Hepatocyte (in vitro differentiated cells): ENCODE measurements around the gene SFMBT2.

Experiments used
- EZH2phosphoT487 ChIP-seq: fragments of 200-600 bp; sonication (generic); IDR thresholded peaks from one replicate; pipeline ENCODE4 v1.6.1; 2018; ENCODE audit warnings: antibody characterized with exemption, mild to moderate bottlenecking, low read depth, moderate library complexity; ENCODE audit not compliant: unreplicated experiment, severe bottlenecking
- TF ChIP-seq, protein P1 (sequence below): fragments of 200-600 bp; sonication (generic); IDR thresholded peaks from 2 replicates; pipeline ENCODE4 v1.5.1; 2016; ENCODE audit warnings: antibody characterized with exemption, mild to moderate bottlenecking; ENCODE audit not compliant: poor library complexity

DNA sequence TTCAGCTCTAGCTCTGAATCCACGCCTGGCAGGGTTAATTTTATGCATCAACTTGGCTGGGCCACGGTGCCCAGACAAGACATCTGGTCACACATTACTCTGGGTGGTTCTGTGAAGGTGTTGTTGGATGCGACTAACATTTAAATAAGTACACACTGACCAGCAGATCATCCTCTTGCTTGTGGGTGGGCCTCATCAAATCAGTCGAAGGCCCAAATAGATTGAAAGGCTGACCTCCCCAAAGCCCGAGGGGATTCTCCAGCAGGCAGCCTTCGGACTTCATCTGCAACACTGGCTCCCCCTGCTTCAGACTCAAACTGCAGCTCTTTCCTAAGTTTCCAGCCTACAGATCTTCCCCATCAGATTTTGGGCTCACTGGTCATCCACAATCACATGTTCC lies 53.6 kb downstream of the SFMBT2 start:
- TF ChIP-seq, protein P1, sequence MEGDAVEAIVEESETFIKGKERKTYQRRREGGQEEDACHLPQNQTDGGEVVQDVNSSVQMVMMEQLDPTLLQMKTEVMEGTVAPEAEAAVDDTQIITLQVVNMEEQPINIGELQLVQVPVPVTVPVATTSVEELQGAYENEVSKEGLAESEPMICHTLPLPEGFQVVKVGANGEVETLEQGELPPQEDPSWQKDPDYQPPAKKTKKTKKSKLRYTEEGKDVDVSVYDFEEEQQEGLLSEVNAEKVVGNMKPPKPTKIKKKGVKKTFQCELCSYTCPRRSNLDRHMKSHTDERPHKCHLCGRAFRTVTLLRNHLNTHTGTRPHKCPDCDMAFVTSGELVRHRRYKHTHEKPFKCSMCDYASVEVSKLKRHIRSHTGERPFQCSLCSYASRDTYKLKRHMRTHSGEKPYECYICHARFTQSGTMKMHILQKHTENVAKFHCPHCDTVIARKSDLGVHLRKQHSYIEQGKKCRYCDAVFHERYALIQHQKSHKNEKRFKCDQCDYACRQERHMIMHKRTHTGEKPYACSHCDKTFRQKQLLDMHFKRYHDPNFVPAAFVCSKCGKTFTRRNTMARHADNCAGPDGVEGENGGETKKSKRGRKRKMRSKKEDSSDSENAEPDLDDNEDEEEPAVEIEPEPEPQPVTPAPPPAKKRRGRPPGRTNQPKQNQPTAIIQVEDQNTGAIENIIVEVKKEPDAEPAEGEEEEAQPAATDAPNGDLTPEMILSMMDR, result no peak
- TF ChIP-seq EZH2phosphoT487, result no peak
